Activated naive CD8-positive, alpha-beta T cell treated with anti-CD3 and anti-CD28 coated beads, Interleukin-2, amount 10 ng/mL, durations not matched to agents 7 days and 5 days (primary cell): ENCODE data around the gene ZNF134. TPM values are rescaled to one million over a fixed set of nuclear protein-coding genes. Genes with fewer than 3 reads are reported as not detected.

Experiments
- ATAC-seq: fragments of 150-1000 bp; cut with Tn5 transposase; one replicate; pipeline ENCODE4 v1.10.0; 2021; ENCODE audit warnings: low read depth, moderate library complexity
- POLR2A ChIA-PET: fragments of 350-600 bp; sonication (Branson Sonifier 250); formaldehyde crosslinking; loops from one replicate; lab custom pipeline; 2021; ENCODE audit warnings: antibody characterized with exemption; lab: Charles Lee
- DNase-seq: peaks from one replicate; pipeline ENCODE4 v3.0.0; 2021
- H3K27ac Mint-ChIP-seq: one replicate; pipeline ENCODE4 v1.8.0; 2022; ENCODE audit warnings: mild to moderate bottlenecking, mixed read lengths
- H3K27me3 Mint-ChIP-seq: one replicate; pipeline ENCODE4 v1.8.0; 2022; ENCODE audit warnings: mild to moderate bottlenecking, moderate library complexity, mixed read lengths
- H3K36me3 Mint-ChIP-seq: one replicate; pipeline ENCODE4 v1.8.0; 2021; ENCODE audit warnings: mild to moderate bottlenecking, mixed read lengths
- H3K4me1 Mint-ChIP-seq: one replicate; pipeline ENCODE4 v1.8.0; 2021; ENCODE audit warnings: mixed read lengths
- H3K4me3 Mint-ChIP-seq: one replicate; pipeline ENCODE4 v1.8.0; 2022; ENCODE audit warnings: mild to moderate bottlenecking, moderate library complexity, mixed read lengths
- H3K9me3 Mint-ChIP-seq: one replicate; pipeline ENCODE4 v1.8.0; 2021; ENCODE audit warnings: mixed read lengths
- total RNA-seq, 2 experiments: library from RNA; stranded (reverse); gene quantifications; one replicate each; pipeline ENCODE4 v1.2.3, GENCODE V29; 2021

Gene ZNF134
- 10 to 100 TPM; 29.7 to 34.3 TPM for total RNA-seq

GRCh38 chr19:57613941-57614743, at the start of gene ZNF134:
Gene ZNF134 (plus strand): TSS chr19:57614242. CDS start chr19:57619469, 5,227 bp downstream.
- Mint-ChIP-seq H3K4me1 (peaks cover 23% of the 10 kb centered on the region), H3K27ac (peak within 1 kb of the TSS; percentile 79), H3K4me3 (peak within 1 kb of the TSS; percentile 85), H3K27me3 (no peaks in the 10 kb centered on the region), H3K36me3 (peaks cover 61% of the 10 kb centered on the region), H3K9me3 (peaks cover 46% of the 10 kb centered on the region)
- DNase-seq (peak; percentile 87), ATAC-seq (peak; percentile 98)
- POLR2A ChIA-PET = interaction anchor here (0.7 to 2.0 kb wide), 6 partner anchors 13 to 303 kb away, joined by 3 to 11 read pairs (median 6); partner anchors contain the start of genes ZIK1 and ZNF211

- Mint-ChIP-seq H3K36me3 (peaks cover 10% of the 10 kb centered on the region), H3K27ac (no peak overlapping the region), H3K4me3 (no peak overlapping the region), H3K9me3 (peaks cover 41% of the 10 kb centered on the region), H3K4me1 (no peaks in the 10 kb centered on the region), H3K27me3 (no peaks in the 10 kb centered on the region)
- POLR2A ChIA-PET = no interaction called here
- ATAC-seq (no peak), DNase-seq (no peak)
Observed at GRCh38 chr19:57566396-57567265, 47.4 kb upstream of the ZNF134 start.

- DNase-seq (no peak), ATAC-seq (no peak)
- POLR2A ChIA-PET = no interaction called here
- peaks cover 48% of the 10 kb centered on the region for H3K9me3 Mint-ChIP-seq
- no peak overlapping the region for H3K4me3 Mint-ChIP-seq
- H3K27me3 Mint-ChIP-seq = no peaks in the 10 kb centered on the region
- H3K4me1 Mint-ChIP-seq = no peaks in the 10 kb centered on the region
- peaks cover 50% of the 10 kb centered on the region for H3K36me3 Mint-ChIP-seq
- H3K27ac Mint-ChIP-seq = no peak overlapping the region
Observed at GRCh38 chr19:57570707-57571106, 43.3 kb upstream of the ZNF134 start.

GRCh38 chr19:57572415-57572947, 41.6 kb upstream of the ZNF134 start:
- POLR2A ChIA-PET = no interaction called here
- ATAC-seq (no peak), DNase-seq (no peak)
- Mint-ChIP-seq H3K27me3 (no peaks in the 10 kb centered on the region), H3K9me3 (peaks cover 53% of the 10 kb centered on the region), H3K4me3 (no peak overlapping the region), H3K4me1 (peaks cover 9% of the 10 kb centered on the region), H3K27ac (no peak overlapping the region), H3K36me3 (peaks cover 64% of the 10 kb centered on the region)

GRCh38 chr19:57576661-57577060, 37.4 kb upstream of the ZNF134 start:
- ATAC-seq (no peak), DNase-seq (no peak)
- POLR2A ChIA-PET = no interaction called here
- H3K27ac Mint-ChIP-seq = no peak overlapping the region
- peaks cover 44% of the 10 kb centered on the region for H3K9me3 Mint-ChIP-seq
- peaks cover 18% of the 10 kb centered on the region for H3K4me1 Mint-ChIP-seq
- no peaks in the 10 kb centered on the region for H3K27me3 Mint-ChIP-seq
- peak overlapping the region; percentile 11 for H3K4me3 Mint-ChIP-seq
- peaks cover 59% of the 10 kb centered on the region for H3K36me3 Mint-ChIP-seq

GRCh38 chr19:57578487-57579205, 35.4 kb upstream of the ZNF134 start, which contains the start of gene ZNF416:
Gene ZNF416 (minus strand): TSS chr19:57578911. CDS start chr19:57578704, 207 bp downstream.
- Mint-ChIP-seq H3K36me3 (peaks cover 41% of the 10 kb centered on the region), H3K27ac (peak within 1 kb of the TSS; percentile 81), H3K4me3 (peak within 1 kb of the TSS; percentile 84), H3K9me3 (peaks cover 44% of the 10 kb centered on the region), H3K27me3 (no peaks in the 10 kb centered on the region), H3K4me1 (peaks cover 20% of the 10 kb centered on the region)
- ATAC-seq = peak; percentile 82
- POLR2A ChIA-PET = interaction anchor here (0.6 to 1.4 kb wide), 4 partner anchors 55 to 424 kb away, joined by 3 to 5 read pairs (median 4); partner anchors contain the start of genes ZNF211, ZNF606 and ZNF773
- DNase-seq = peak; percentile 86

GRCh38 chr19:57583104-57583520, 30.9 kb upstream of the ZNF134 start:
- H3K9me3 Mint-ChIP-seq = peaks cover 32% of the 10 kb centered on the region
- H3K4me1 Mint-ChIP-seq = peaks cover 16% of the 10 kb centered on the region
- H3K4me3 Mint-ChIP-seq = peak overlapping the region; percentile 90
- no peaks in the 10 kb centered on the region for H3K27me3 Mint-ChIP-seq
- ATAC-seq (no peak), DNase-seq (no peak)
- peaks cover 37% of the 10 kb centered on the region for H3K36me3 Mint-ChIP-seq
- POLR2A ChIA-PET = interaction anchor here (1.3 to 1.7 kb wide), 2 partner anchors 31 to 236 kb away, joined by 3 to 4 read pairs; partner anchors contain the start of gene ZNF134
- peak overlapping the region; percentile 90 for H3K27ac Mint-ChIP-seq

GRCh38 chr19:57583521-57584416, 30.3 kb upstream of the ZNF134 start, which contains the start of gene ZIK1:
Gene ZIK1 (plus strand): TSS chr19:57584145. CDS start chr19:57584357, 212 bp downstream.
- Mint-ChIP-seq H3K9me3 (peaks cover 35% of the 10 kb centered on the region), H3K27ac (peak within 1 kb of the TSS; percentile 90), H3K36me3 (peaks cover 43% of the 10 kb centered on the region), H3K27me3 (no peaks in the 10 kb centered on the region), H3K4me3 (peak within 1 kb of the TSS; percentile 90), H3K4me1 (peaks cover 16% of the 10 kb centered on the region)
- POLR2A ChIA-PET = interaction anchor here (0.9 to 1.7 kb wide), 5 partner anchors 16 to 236 kb away, joined by 3 to 4 read pairs (median 3); partner anchors contain the start of genes ZNF134 and ZNF530
- ATAC-seq = peak; percentile 91
- DNase-seq = peak; percentile 84

- no peak overlapping the region for H3K27ac Mint-ChIP-seq
- peaks cover 13% of the 10 kb centered on the region for H3K4me1 Mint-ChIP-seq
- H3K9me3 Mint-ChIP-seq = peaks cover 45% of the 10 kb centered on the region
- DNase-seq = no peak
- ATAC-seq = no peak
- H3K4me3 Mint-ChIP-seq = no peak overlapping the region
- POLR2A ChIA-PET = no interaction called here
- peaks cover 77% of the 10 kb centered on the region for H3K36me3 Mint-ChIP-seq
- H3K27me3 Mint-ChIP-seq = no peaks in the 10 kb centered on the region
Observed at GRCh38 chr19:57587529-57587928, 26.5 kb upstream of the ZNF134 start.

GRCh38 chr19:57599377-57599760, 14.7 kb upstream of the ZNF134 start:
- peak overlapping the region; percentile 90 for H3K4me3 Mint-ChIP-seq
- ATAC-seq (peak; percentile 24), DNase-seq (no peak)
- peak overlapping the region; percentile 89 for H3K27ac Mint-ChIP-seq
- peaks cover 43% of the 10 kb centered on the region for H3K36me3 Mint-ChIP-seq
- peaks cover 18% of the 10 kb centered on the region for H3K4me1 Mint-ChIP-seq
- POLR2A ChIA-PET = interaction anchor here (0.9 to 1.9 kb wide), 3 partner anchors 13 to 110 kb away, joined by 3 to 4 read pairs (median 3); partner anchors contain the start of genes ZIK1 and ZNF154
- H3K9me3 Mint-ChIP-seq = peaks cover 41% of the 10 kb centered on the region
- H3K27me3 Mint-ChIP-seq = no peaks in the 10 kb centered on the region

- H3K9me3 Mint-ChIP-seq = peaks cover 45% of the 10 kb centered on the region
- DNase-seq = peak; percentile 87
- ATAC-seq = peak; percentile 98
- H3K36me3 Mint-ChIP-seq = peaks cover 48% of the 10 kb centered on the region
- H3K4me3 Mint-ChIP-seq = peak within 1 kb of the TSS; percentile 90
- H3K27me3 Mint-ChIP-seq = no peaks in the 10 kb centered on the region
- POLR2A ChIA-PET = interaction anchor here (0.8 to 1.9 kb wide), 4 partner anchors 13 to 109 kb away, joined by 3 to 9 read pairs (median 4); partner anchors contain the start of genes ZIK1, ZNF134 and ZNF154
- peak within 1 kb of the TSS; percentile 89 for H3K27ac Mint-ChIP-seq
- peaks cover 18% of the 10 kb centered on the region for H3K4me1 Mint-ChIP-seq
Observed at GRCh38 chr19:57599761-57600383, 14.2 kb upstream of the ZNF134 start, which contains the start of gene ZNF530. Gene ZNF530 (plus strand): TSS chr19:57599885. CDS start chr19:57604346, 4,461 bp downstream.
